ENCODE data around the gene DUSP11. TPM values are rescaled to one million over a fixed set of nuclear protein-coding genes. Genes with fewer than 3 reads are reported as not detected.
"Not testable (repeated sequence)": the region's sequence is repeated elsewhere in the genome, so short reads cannot be mapped to it uniquely, and the experiment has no call there.

The DUSP11 gene
- total RNA-seq, 2 experiments from 2014 or later: 23.9 to 30.2 TPM

GRCh38 chr2:73818296-73818695 is 38.4 kb upstream of the DUSP11 start:
- no peak for DNase-seq
- Mint-ChIP-seq H3K27me3 (no peaks in the 10 kb centered on the region), H3K4me1 (peaks cover 19% of the 10 kb centered on the region), H3K36me3 (no peaks in the 10 kb centered on the region), H3K4me3 (no peak overlapping the region), H3K27ac (no peak overlapping the region), H3K9me3 (ENCODE audit: low read depth) (no peaks in the 10 kb centered on the region)
- no peak for ATAC-seq
- CTCF ChIA-PET: no interaction called here

DNA sequence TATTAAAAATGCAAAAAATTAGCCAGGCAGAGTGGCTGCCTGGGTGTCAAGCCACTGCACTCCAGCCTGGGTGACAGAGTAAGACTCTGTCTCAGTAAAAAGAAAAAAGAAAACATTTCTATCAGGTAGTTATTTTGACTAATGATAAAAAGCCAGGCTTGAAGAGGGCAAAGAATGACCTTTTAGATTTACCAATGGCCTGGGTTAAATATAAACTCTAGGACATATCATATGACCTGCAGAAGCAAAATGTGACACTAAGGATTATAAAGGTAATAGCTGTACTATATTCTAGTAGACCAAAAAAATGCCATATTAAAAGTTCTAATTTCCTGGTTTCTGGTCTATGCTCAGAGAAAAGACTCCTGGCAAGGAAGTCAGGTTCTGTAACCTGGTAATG is 32.7 kb upstream of the DUSP11 start:
- CTCF ChIA-PET: interaction anchor here (3.1 to 4.4 kb wide), 2 partner anchors 12 to 14 kb away, joined by 10 to 15 read pairs; no protein-coding TSS in a partner anchor
- no peak for DNase-seq

DNA sequence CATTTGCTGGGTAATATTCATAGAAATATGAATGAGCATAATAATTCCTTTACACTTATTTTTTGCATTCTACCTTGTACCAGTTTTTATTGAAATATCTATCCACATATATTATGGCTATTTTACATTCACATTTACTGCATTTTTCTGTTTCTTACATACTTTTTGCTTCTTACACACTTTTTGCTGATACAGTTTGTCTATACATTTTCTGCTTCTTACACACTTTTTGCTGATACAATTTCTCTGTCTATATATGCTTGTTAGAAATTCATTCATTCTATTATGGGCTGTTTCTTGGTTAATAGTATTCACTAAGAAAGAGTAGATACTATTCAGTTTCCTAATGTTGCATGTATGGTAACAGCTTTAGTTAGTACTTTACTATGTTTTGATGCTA is 32.0 kb upstream of the DUSP11 start:
- DNase-seq (no peak), ATAC-seq (no peak)
- Mint-ChIP-seq H3K27ac (no peak overlapping the region), H3K4me1 (peaks cover 10% of the 10 kb centered on the region), H3K9me3 (ENCODE audit: low read depth) (no peaks in the 10 kb centered on the region), H3K36me3 (no peaks in the 10 kb centered on the region), H3K27me3 (peaks cover 9% of the 10 kb centered on the region), H3K4me3 (no peak overlapping the region)
- CTCF ChIA-PET: interaction anchor here (0.9 to 4.4 kb wide), 3 partner anchors 11 to 15 kb away, joined by 3 to 15 read pairs (median 10); no protein-coding TSS in a partner anchor

More for the DNA sequence above, 32.7 kb upstream of the DUSP11 start:
- Mint-ChIP-seq H3K9me3 (ENCODE audit: low read depth) (no peaks in the 10 kb centered on the region), H3K27me3 (peaks cover 9% of the 10 kb centered on the region), H3K4me1 (peaks cover 10% of the 10 kb centered on the region), H3K36me3 (no peaks in the 10 kb centered on the region), H3K4me3 (no peak overlapping the region), H3K27ac (no peak overlapping the region)
- no peak for ATAC-seq

- H3K4me3 Mint-ChIP-seq; H3K4me1 Mint-ChIP-seq; ATAC-seq; H3K36me3 Mint-ChIP-seq; H3K27ac Mint-ChIP-seq; CTCF ChIA-PET; H3K9me3 Mint-ChIP-seq (ENCODE audit: low read depth); DNase-seq; H3K27me3 Mint-ChIP-seq: not testable (repeated sequence)
Measured at GRCh38 chr2:73783883-73784282, 4.0 kb upstream of the DUSP11 start, which contains the start of gene C2orf78. Gene C2orf78, plus strand, starts transcription at chr2:73784183. Its CDS starts 127 bp downstream, at chr2:73784310.

DNA sequence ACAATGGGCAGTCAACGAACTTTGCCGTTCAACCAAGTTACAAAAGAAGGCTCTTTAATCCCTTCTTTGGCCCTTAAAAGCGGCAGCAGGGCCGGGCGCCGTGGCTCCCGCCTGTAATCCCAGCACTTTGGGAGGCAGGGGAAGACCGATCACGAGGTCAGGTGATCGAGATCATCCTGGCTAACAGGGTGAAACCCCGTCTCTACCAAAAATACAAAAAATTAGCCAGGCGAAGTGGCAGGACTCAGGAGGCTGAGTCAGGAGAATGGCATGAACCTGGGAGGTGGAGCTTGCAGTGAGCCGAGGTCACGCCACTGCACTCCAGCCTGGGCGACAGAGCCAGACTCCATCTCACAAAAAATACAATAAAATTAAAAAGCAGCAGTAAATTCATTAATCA is 3.5 kb upstream of the DUSP11 start:
- H3K36me3 Mint-ChIP-seq; DNase-seq; H3K4me3 Mint-ChIP-seq; H3K27me3 Mint-ChIP-seq; H3K27ac Mint-ChIP-seq; ATAC-seq; CTCF ChIA-PET; H3K4me1 Mint-ChIP-seq; H3K9me3 Mint-ChIP-seq (ENCODE audit: low read depth): not testable (repeated sequence)

GRCh38 chr2:73780237-73780582 is 307 bp upstream of the DUSP11 start:
- ATAC-seq (no peak), DNase-seq (no peak)
- H3K36me3 Mint-ChIP-seq: peaks cover 20% of the 10 kb centered on the region
- H3K4me1 Mint-ChIP-seq: peaks cover 23% of the 10 kb centered on the region
- no peaks in the 10 kb centered on the region for H3K9me3 Mint-ChIP-seq (ENCODE audit: low read depth)
- CTCF ChIA-PET: interaction anchor here (0.7 to 0.9 kb wide), 2 partner anchors 43 to 371 kb away, joined by 3 read pairs; partner anchors contain the start of gene TPRKB
- no peaks in the 10 kb centered on the region for H3K27me3 Mint-ChIP-seq
- H3K4me3 Mint-ChIP-seq: peak overlapping the region; percentile 95
- peak overlapping the region; percentile 96 for H3K27ac Mint-ChIP-seq

- ATAC-seq; DNase-seq; H3K27me3 Mint-ChIP-seq; H3K9me3 Mint-ChIP-seq (ENCODE audit: low read depth): not testable (repeated sequence)
- Mint-ChIP-seq H3K4me3 (peak overlapping the region; percentile 95), H3K36me3 (peaks cover 30% of the 10 kb centered on the region), H3K4me1 (peaks cover 27% of the 10 kb centered on the region), H3K27ac (peak overlapping the region; percentile 96)
- CTCF ChIA-PET: interaction anchor here (0.9 kb wide), 2 partner anchors 42 to 90 kb away, joined by 3 read pairs; partner anchors contain the start of gene TPRKB
Measured at GRCh38 chr2:73778867-73779466, 936 bp downstream of the DUSP11 start.

GRCh38 chr2:73776869-73777519 is 2.9 kb downstream of the DUSP11 start:
- DNase-seq: no peak
- Mint-ChIP-seq H3K27me3 (no peaks in the 10 kb centered on the region), H3K9me3 (ENCODE audit: low read depth) (no peaks in the 10 kb centered on the region), H3K27ac (no peak overlapping the region), H3K4me3 (no peak overlapping the region), H3K36me3 (peaks cover 45% of the 10 kb centered on the region), H3K4me1 (peaks cover 29% of the 10 kb centered on the region)
- CTCF ChIA-PET: no interaction called here
- no peak for ATAC-seq

- H3K4me3 Mint-ChIP-seq: no peak overlapping the region
- CTCF ChIA-PET: no interaction called here
- no peaks in the 10 kb centered on the region for H3K9me3 Mint-ChIP-seq (ENCODE audit: low read depth)
- H3K36me3 Mint-ChIP-seq: peaks cover 46% of the 10 kb centered on the region
- no peak overlapping the region for H3K27ac Mint-ChIP-seq
- H3K27me3 Mint-ChIP-seq: no peaks in the 10 kb centered on the region
- ATAC-seq (no peak), DNase-seq (no peak)
- H3K4me1 Mint-ChIP-seq: peaks cover 29% of the 10 kb centered on the region
Measured at GRCh38 chr2:73776381-73776780, 3.5 kb downstream of the DUSP11 start.

- CTCF ChIA-PET: no interaction called here
- peaks cover 13% of the 10 kb centered on the region for H3K4me1 Mint-ChIP-seq
Measured at GRCh38 chr2:73772819-73773218, 7.1 kb downstream of the DUSP11 start.

GRCh38 chr2:73770725-73771124 is 9.2 kb downstream of the DUSP11 start:
- Mint-ChIP-seq H3K4me1 (peaks cover 6% of the 10 kb centered on the region), H3K27me3 (no peaks in the 10 kb centered on the region), H3K4me3 (no peak overlapping the region), H3K27ac (no peak overlapping the region), H3K9me3 (ENCODE audit: low read depth) (no peaks in the 10 kb centered on the region), H3K36me3 (peaks cover 65% of the 10 kb centered on the region)
- DNase-seq: no peak
- ATAC-seq: no peak
- CTCF ChIA-PET: no interaction called here

More at GRCh38 chr2:73772819-73773218, 7.1 kb downstream of the DUSP11 start:
- ATAC-seq (no peak), DNase-seq (no peak)
- Mint-ChIP-seq H3K27me3 (no peaks in the 10 kb centered on the region), H3K9me3 (ENCODE audit: low read depth) (no peaks in the 10 kb centered on the region), H3K27ac (no peak overlapping the region), H3K36me3 (peaks cover 63% of the 10 kb centered on the region), H3K4me3 (no peak overlapping the region)

GRCh38 chr2:73766994-73767393 is 12.9 kb downstream of the DUSP11 start:
- H3K27me3 Mint-ChIP-seq: no peaks in the 10 kb centered on the region
- no peak for ATAC-seq
- no peaks in the 10 kb centered on the region for H3K4me1 Mint-ChIP-seq
- no peak overlapping the region for H3K27ac Mint-ChIP-seq
- H3K9me3 Mint-ChIP-seq (ENCODE audit: low read depth): no peaks in the 10 kb centered on the region
- peaks cover 56% of the 10 kb centered on the region for H3K36me3 Mint-ChIP-seq
- CTCF ChIA-PET: no interaction called here
- no peak for DNase-seq
- no peak overlapping the region for H3K4me3 Mint-ChIP-seq

- ATAC-seq: no peak
- DNase-seq: no peak
- Mint-ChIP-seq H3K36me3 (peaks cover 57% of the 10 kb centered on the region), H3K4me1 (no peaks in the 10 kb centered on the region), H3K27me3 (no peaks in the 10 kb centered on the region), H3K9me3 (ENCODE audit: low read depth) (no peaks in the 10 kb centered on the region), H3K27ac (no peak overlapping the region), H3K4me3 (no peak overlapping the region)
- CTCF ChIA-PET: no interaction called here
Measured at GRCh38 chr2:73766349-73766748, 13.6 kb downstream of the DUSP11 start.

- DNase-seq: no peak
- ATAC-seq: no peak
- peaks cover 55% of the 10 kb centered on the region for H3K36me3 Mint-ChIP-seq
- CTCF ChIA-PET: no interaction called here
- H3K9me3 Mint-ChIP-seq (ENCODE audit: low read depth): no peaks in the 10 kb centered on the region
- H3K27ac Mint-ChIP-seq: no peak overlapping the region
- no peak overlapping the region for H3K4me3 Mint-ChIP-seq
- H3K4me1 Mint-ChIP-seq: no peaks in the 10 kb centered on the region
- H3K27me3 Mint-ChIP-seq: no peaks in the 10 kb centered on the region
Measured at GRCh38 chr2:73764945-73765344, 15.0 kb downstream of the DUSP11 start.

Data from activated CD8-positive, alpha-beta memory T cell treated with anti-CD3 and anti-CD28 coated beads, Interleukin-2, amount 10 ng/mL, durations not matched to agents 7 days and 5 days (primary cell).